Osteoblast (primary cell): ENCODE measurements around the gene HPS3. TPM values are rescaled to one million over a fixed set of nuclear protein-coding genes. Genes with fewer than 3 reads are reported as not detected.

ENCODE experiments used
- DNase-seq: peaks from one replicate; pipeline ENCODE4 v3.0.0; 2011; ENCODE audit warnings: low spot score, mixed read lengths; ENCODE audit not compliant: insufficient read length; ENCODE audit errors: missing footprints
- H2AFZ ChIP-seq: 2 replicates; pipeline ENCODE4 v1.6.0; 2011; ENCODE audit warnings: mild to moderate bottlenecking, low read length
- H3K27ac ChIP-seq: 2 replicates; pipeline ENCODE4 v1.5.1; 2011; ENCODE audit warnings: mild to moderate bottlenecking, low read depth, low read length, moderate library complexity
- H3K27me3 ChIP-seq: 2 replicates; pipeline ENCODE4 v1.6.0; 2012; ENCODE audit warnings: mild to moderate bottlenecking, control low read depth, inconsistent platforms, low read length, moderate library complexity; ENCODE audit not compliant: insufficient read depth
- H3K36me3 ChIP-seq: 2 replicates; pipeline ENCODE4 v1.5.1; 2011; ENCODE audit warnings: mild to moderate bottlenecking, low read length, control low read depth, moderate library complexity; ENCODE audit not compliant: insufficient read depth
- H3K4me1 ChIP-seq: 2 replicates; pipeline ENCODE4 v1.5.1; 2011; ENCODE audit warnings: mild to moderate bottlenecking, low read length, control low read depth, moderate library complexity; ENCODE audit not compliant: insufficient read depth
- H3K4me2 ChIP-seq: 2 replicates; pipeline ENCODE4 v1.6.0; 2011; ENCODE audit warnings: mild to moderate bottlenecking, low read length; ENCODE audit not compliant: insufficient read depth
- H3K4me3 ChIP-seq: fragments of 200-600 bp; sonication (generic); 3 replicates; pipeline ENCODE4 v1.5.1; 2012; ENCODE audit warnings: mild to moderate bottlenecking, low read length, inconsistent platforms; ENCODE audit not compliant: insufficient read depth
- H3K79me2 ChIP-seq: 2 replicates; pipeline ENCODE4 v1.6.0; 2012; ENCODE audit warnings: mild to moderate bottlenecking, low read length, control low read depth, inconsistent platforms; ENCODE audit not compliant: insufficient read depth
- H3K9me3 ChIP-seq: 2 replicates; pipeline ENCODE4 v1.5.1; 2011; ENCODE audit warnings: low read depth, low read length, control low read depth
- H4K20me1 ChIP-seq: 2 replicates; pipeline ENCODE4 v1.6.0; 2012; ENCODE audit warnings: mild to moderate bottlenecking, low read length, control low read depth; ENCODE audit not compliant: insufficient read depth
- total RNA-seq: library from RNA; depleted of rRNA; stranded (reverse); fragments of >200 nt; gene quantifications from 2 replicates; pipeline ENCODE4 v1.2.3, GENCODE V29; 2012
- TF ChIP-seq, protein P1 (sequence below): IDR thresholded peaks from 2 replicates; pipeline ENCODE4 v1.5.1; 2011; ENCODE audit warnings: mild to moderate bottlenecking, low read depth, low read length, moderate library complexity; ENCODE audit errors: extremely low read depth

HPS3 gene
- total RNA-seq, 1 donor = 38.4 TPM

DNA sequence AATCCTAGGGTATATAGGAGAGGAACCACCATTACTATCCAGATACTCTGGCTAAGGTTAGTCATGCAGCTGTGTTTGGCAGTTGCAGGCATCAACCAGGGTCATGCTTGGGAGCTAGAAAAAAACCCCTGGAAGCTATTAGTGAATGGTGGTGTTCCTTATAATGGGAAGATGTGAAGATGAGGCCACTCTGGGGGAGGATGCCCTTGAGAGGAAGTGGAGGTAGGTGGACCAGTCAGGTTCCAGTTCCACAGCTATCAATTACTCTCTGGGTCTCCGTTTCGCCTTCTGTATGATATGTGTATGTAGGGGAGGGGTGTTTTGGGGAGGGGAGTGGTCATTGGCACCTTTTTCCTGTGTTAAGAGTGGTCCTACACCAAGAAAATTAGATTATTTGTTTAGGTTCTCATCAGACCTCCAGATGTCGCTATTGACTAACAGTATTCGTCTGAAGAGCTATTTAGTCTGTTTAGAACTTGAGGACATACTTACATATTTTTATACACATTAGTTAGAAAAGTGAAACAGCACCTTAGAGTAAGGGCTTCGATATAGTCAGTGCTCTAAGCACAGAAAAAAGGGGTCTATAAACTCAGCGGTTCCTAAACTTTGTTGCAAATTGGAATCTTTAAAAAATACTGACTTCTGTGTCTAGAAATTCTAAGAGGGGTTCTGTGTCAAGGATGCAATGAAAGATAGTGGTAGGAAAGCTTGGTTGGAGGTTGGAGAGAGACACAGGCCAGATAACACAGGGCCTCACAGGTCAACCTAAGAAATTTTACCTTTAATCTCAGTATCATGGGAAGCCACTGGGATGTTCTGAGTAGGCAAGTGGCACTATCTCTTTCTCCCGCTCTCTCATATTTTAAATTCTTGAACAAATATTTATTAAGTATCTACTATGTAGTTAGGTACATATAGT, 9.1 kb upstream of the HPS3 start:
- Histone ChIP-seq H3K4me2 (peak overlapping the region; percentile 30), H3K36me3 (no peaks in the 10 kb centered on the region), H3K4me3 (no peak overlapping the region), H3K79me2 (no peaks in the 10 kb centered on the region), H3K4me1 (no peaks in the 10 kb centered on the region), H3K27me3 (no peaks in the 10 kb centered on the region), H2AFZ (peak overlapping the region; percentile 56), H4K20me1 (no peaks in the 10 kb centered on the region), H3K9me3 (no peaks in the 10 kb centered on the region), H3K27ac (no peak overlapping the region)
- DNase-seq = peak; percentile 88
- TF ChIP-seq, protein P1, sequence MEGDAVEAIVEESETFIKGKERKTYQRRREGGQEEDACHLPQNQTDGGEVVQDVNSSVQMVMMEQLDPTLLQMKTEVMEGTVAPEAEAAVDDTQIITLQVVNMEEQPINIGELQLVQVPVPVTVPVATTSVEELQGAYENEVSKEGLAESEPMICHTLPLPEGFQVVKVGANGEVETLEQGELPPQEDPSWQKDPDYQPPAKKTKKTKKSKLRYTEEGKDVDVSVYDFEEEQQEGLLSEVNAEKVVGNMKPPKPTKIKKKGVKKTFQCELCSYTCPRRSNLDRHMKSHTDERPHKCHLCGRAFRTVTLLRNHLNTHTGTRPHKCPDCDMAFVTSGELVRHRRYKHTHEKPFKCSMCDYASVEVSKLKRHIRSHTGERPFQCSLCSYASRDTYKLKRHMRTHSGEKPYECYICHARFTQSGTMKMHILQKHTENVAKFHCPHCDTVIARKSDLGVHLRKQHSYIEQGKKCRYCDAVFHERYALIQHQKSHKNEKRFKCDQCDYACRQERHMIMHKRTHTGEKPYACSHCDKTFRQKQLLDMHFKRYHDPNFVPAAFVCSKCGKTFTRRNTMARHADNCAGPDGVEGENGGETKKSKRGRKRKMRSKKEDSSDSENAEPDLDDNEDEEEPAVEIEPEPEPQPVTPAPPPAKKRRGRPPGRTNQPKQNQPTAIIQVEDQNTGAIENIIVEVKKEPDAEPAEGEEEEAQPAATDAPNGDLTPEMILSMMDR = peak; percentile 69

DNA sequence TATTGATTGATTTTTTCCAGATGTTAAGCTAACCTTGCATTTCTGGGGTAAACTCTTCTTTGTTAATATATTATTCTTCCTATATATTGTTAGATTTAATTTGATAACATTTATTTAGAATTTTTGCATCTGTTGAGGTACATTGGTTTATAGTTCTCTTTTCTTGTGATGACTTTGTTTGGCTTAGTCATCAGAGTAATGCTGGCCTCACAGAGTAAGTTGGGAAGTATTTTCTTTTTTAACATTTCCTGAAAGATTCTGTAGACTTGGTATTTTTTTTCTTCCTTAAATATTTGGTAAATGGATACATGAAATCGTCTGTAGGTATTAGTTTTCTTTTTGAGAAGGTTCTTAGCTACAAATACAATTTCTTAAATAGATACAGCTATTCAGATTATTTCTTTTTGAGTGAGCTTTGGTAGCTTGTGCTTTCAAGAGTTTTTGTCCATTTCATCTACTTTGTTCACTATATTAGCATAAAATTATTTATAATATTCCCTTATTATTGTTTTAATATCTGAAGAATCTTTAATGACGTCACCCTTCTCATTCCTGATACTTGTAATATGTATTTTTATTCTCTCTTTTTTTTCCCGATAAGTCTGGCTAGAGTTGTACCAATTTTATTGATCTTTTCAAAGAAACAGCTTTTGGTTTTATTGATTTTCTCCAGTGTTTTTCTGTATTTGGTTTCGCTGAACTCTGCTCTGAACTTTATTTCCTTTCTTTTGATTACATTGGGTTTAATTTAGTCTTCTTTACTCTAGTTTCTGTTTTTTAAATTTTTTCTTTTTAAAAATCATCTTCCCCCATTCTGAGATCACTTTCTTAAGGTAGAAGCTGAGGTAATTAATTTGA, 6.5 kb upstream of the HPS3 start:
- no peaks in the 10 kb centered on the region for H4K20me1 ChIP-seq
- H3K79me2 ChIP-seq = no peaks in the 10 kb centered on the region
- no peaks in the 10 kb centered on the region for H3K4me1 ChIP-seq
- TF ChIP-seq, protein P1 = no peak
- no peak overlapping the region for H3K27ac ChIP-seq
- no peak for DNase-seq
- no peak overlapping the region for H3K4me2 ChIP-seq
- no peak overlapping the region for H3K4me3 ChIP-seq
- no peaks in the 10 kb centered on the region for H3K36me3 ChIP-seq
- no peaks in the 10 kb centered on the region for H3K27me3 ChIP-seq
- no peak overlapping the region for H2AFZ ChIP-seq
- H3K9me3 ChIP-seq = no peaks in the 10 kb centered on the region

DNA sequence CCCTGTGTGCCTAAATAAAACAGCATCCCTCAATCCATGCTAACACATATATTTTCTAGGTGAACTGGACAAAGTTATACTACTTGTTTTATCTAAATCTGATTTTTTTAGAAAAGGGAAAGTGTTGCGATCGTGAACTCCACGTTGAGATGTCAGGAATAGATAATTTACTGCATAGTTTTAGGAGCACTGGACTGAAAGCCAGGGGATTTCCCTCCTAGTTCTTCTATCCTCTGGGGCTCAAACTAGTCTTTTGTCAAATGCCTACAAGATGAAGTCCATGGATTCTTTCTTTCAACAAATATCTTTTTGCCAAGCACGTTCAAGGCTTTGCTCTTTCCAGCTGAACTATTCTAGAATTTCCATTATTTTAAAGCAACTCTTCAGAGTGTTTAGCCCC, 617 bp upstream of the HPS3 start:
- Histone ChIP-seq H3K4me3 (peak overlapping the region; percentile 87), H3K27ac (peak overlapping the region; percentile 77), H3K79me2 (peaks cover 45% of the 10 kb centered on the region), H3K36me3 (no peaks in the 10 kb centered on the region), H4K20me1 (no peaks in the 10 kb centered on the region), H2AFZ (peak overlapping the region; percentile 95), H3K4me1 (peaks cover 13% of the 10 kb centered on the region), H3K27me3 (no peaks in the 10 kb centered on the region), H3K9me3 (no peaks in the 10 kb centered on the region), H3K4me2 (peak overlapping the region; percentile 88)
- DNase-seq = peak; percentile 77
- TF ChIP-seq, protein P1 = no peak
